ENCODE data around the gene ALOX15. TPM values are rescaled to one million over a fixed set of nuclear protein-coding genes. Genes with fewer than 3 reads are reported as not detected.

ALOX15 gene
- total RNA-seq, 1 experiment from 2014 or later = 0.31 TPM

DNA sequence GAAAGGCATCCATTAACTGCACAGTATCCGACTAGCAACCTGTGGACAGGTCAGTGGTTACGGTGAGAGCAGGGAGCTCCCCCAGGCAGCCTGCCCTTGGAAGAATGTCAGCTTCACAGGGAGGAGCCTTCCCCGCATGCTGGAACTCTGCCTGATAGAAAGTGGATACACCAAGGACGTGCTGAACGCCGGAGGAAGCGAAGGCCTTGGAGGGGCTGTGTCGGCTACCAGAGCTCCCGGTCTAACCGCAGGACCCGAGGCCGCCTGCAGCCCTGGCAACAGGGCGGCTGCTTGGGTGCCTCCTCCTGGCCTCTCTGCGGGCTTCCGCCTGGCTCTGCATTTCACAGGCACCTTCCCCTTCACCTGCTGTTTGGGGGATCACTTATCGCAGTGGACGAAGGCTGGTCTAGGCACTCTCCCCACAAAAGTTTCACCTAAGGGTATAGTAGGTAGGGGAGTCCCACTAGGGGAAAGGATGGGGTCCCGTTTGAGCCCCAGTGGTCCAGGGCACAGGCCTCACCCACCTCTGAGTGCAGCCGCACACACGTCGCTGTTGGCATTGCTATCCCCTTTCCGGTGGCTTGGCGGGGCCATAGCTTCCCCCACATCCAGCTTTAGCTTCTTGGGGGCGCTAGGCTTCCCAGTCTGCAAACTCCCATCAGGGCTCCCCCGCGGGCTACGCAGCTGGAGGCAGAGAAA, 32.7 kb upstream of the ALOX15 start:
- no peak overlapping the region for H3K9ac ChIP-seq (ENCODE audit: extremely low read depth, insufficient read length, low read length)
- Mint-ChIP-seq H3K27me3 (ENCODE audit: low read depth) (no peaks in the 10 kb centered on the region), H3K27ac (no peak overlapping the region; a peak in 1 of 7 replicates), H3K4me1 (no peaks in the 10 kb centered on the region), H3K9me3 (no peaks in the 10 kb centered on the region), H3K4me3 (no peak overlapping the region), H3K36me3 (ENCODE audit: insufficient read depth in 1 of 3, low read depth in 3 of 3) (peaks cover 59 to 92% (median 83%) of the 10 kb centered on the region in 3 experiments)
- no peak overlapping the region for H3K56ac ChIP-seq (ENCODE audit: insufficient read length, low read depth, low read length)
- H4K8ac ChIP-seq (replicated peaks; ENCODE audit: insufficient read length, low read depth, low read length) = no peak overlapping the region
- H3K27me3 ChIP-seq (ENCODE audit: insufficient read depth, low read length) = no peaks in the 10 kb centered on the region
- no peak overlapping the region for H4K91ac ChIP-seq (ENCODE audit: insufficient read length, low read depth, low read length)
- no peak overlapping the region for H2BK12ac ChIP-seq (ENCODE audit: insufficient read length, low read depth, low read length)
- no peak overlapping the region for H2BK15ac ChIP-seq (ENCODE audit: low read depth, low read length)
- no peak overlapping the region for H2AK5ac ChIP-seq (ENCODE audit: insufficient read length, low read length)
- H2BK120ac ChIP-seq (ENCODE audit: low read depth, low read length, poor library complexity, severe bottlenecking) = no peak overlapping the region
- no CpG with 5 or more reads among the region's 27 CpGs for WGBS (ENCODE audit: extremely low coverage, insufficient read length, low lambda C conversion rate)
- no peak overlapping the region for H3K23ac ChIP-seq (ENCODE audit: insufficient read length, low read depth, low read length)
- H2BK20ac ChIP-seq (ENCODE audit: low read depth, low read length, poor library complexity, severe bottlenecking) = no peak overlapping the region
- TF ChIP-seq, protein P1, sequence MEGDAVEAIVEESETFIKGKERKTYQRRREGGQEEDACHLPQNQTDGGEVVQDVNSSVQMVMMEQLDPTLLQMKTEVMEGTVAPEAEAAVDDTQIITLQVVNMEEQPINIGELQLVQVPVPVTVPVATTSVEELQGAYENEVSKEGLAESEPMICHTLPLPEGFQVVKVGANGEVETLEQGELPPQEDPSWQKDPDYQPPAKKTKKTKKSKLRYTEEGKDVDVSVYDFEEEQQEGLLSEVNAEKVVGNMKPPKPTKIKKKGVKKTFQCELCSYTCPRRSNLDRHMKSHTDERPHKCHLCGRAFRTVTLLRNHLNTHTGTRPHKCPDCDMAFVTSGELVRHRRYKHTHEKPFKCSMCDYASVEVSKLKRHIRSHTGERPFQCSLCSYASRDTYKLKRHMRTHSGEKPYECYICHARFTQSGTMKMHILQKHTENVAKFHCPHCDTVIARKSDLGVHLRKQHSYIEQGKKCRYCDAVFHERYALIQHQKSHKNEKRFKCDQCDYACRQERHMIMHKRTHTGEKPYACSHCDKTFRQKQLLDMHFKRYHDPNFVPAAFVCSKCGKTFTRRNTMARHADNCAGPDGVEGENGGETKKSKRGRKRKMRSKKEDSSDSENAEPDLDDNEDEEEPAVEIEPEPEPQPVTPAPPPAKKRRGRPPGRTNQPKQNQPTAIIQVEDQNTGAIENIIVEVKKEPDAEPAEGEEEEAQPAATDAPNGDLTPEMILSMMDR (conservative IDR thresholded peaks at IDR 0.05) = no peak
- H4K20me1 ChIP-seq (ENCODE audit: control insufficient read depth, insufficient read depth, insufficient read length) = no peaks in the 10 kb centered on the region
- no peak overlapping the region for H3K4me2 ChIP-seq (ENCODE audit: insufficient read depth, insufficient read length, low read length)
- H3K27ac ChIP-seq (ENCODE audit: insufficient read length, low read depth, low read length) = no peak overlapping the region
- no peak overlapping the region for H3K14ac ChIP-seq (ENCODE audit: insufficient read depth, low read length)
- H2BK5ac ChIP-seq (ENCODE audit: insufficient read length, low read length) = no peak overlapping the region
- no peak overlapping the region for H3K18ac ChIP-seq (ENCODE audit: insufficient read length, low read depth, low read length)
- no peak overlapping the region for H2AFZ ChIP-seq (ENCODE audit: low read length)
- no peaks in the 10 kb centered on the region for H3K23me2 ChIP-seq (ENCODE audit: insufficient read length, low read depth, low read length, poor library complexity, severe bottlenecking)
- H3K79me1 ChIP-seq (ENCODE audit: insufficient read depth, low read depth, low read length, poor library complexity, severe bottlenecking) = no peaks in the 10 kb centered on the region
- no peak overlapping the region for H3K4ac ChIP-seq (ENCODE audit: low read depth, low read length)
- no peak overlapping the region for H4K5ac ChIP-seq (ENCODE audit: insufficient read length, low read depth, low read length)
- H3K9me3 ChIP-seq (ENCODE audit: control insufficient read depth, low read depth, low read length) = no peaks in the 10 kb centered on the region
- DNase-seq = no peak
- no peaks in the 10 kb centered on the region for H3K79me2 ChIP-seq (ENCODE audit: insufficient read depth, low read length)
- no peaks in the 10 kb centered on the region for H3K4me1 ChIP-seq (ENCODE audit: insufficient read depth, low read length)
- no peak overlapping the region for H3T11ph ChIP-seq (ENCODE audit: low read length)
